HG02678 (cell line): ENCODE data around the gene MYMK.

Source experiments
- ATAC-seq: cut with Tn5 transposase; IDR thresholded peaks from one replicate; pipeline ENCODE4 v1.9.1; 2021; ENCODE audit warnings: mild to moderate bottlenecking, moderate library complexity; ENCODE audit not compliant: unreplicated experiment

MYMK gene

GRCh38 chr9:133519693-133520092 is 5.1 kb downstream of the MYMK start:
- no peak for ATAC-seq

DNA sequence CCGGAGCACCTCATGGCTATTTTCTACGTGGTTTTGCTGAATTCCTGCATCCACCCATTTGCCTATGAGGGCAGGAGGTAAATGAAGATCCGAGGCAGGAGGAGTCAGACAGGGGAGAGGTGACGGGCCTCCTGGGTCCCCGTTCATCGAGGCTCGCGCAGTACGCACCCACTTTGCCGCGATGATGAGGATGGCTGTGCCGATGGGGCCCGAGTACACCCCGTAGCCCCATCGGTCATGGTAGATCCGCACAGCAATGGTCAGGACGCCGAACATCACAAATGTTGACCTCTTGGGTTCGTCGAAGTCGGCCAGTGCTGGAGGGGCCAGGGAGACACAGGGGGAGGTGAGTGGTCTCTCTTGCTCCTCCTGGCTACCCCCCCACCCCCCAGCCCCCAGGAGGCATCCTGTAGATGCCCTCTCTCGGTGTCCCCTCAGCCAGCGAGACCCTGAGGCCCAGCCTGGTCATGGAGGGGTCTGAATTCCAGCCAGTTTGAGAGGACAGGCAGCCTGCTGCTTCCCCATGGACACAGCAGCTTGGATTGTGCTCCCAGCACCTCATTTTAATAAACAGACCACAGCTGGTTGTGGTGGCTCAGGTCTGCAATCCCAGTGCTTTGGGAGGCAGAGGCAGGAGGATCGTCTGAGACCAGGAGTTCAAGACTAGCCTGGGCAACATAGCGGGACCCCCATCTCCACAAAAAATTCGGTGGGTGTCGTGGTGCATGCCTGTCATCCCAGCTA is 5.9 kb downstream of the MYMK start:
- ATAC-seq: no peak

DNA sequence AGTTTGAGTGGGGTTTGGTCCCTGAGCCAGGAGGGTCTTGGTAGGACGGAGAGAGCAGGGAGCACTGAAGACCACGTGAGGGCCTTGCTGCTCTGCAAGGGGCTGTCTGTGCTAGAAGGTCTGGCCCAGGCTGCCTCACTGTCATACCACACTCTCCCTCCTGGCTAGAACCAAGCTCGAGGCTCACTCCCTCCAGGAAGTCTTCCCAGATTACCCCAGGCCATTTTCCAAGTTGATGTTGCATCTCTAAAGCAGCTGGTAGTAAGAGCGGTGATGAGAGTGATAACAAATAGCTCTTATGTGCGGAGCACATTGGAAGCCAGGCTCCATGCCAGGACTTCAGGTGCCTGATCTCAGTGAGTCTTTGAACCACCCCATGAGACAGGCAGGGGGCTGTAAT is 6.6 kb downstream of the MYMK start:
- no peak for ATAC-seq

DNA sequence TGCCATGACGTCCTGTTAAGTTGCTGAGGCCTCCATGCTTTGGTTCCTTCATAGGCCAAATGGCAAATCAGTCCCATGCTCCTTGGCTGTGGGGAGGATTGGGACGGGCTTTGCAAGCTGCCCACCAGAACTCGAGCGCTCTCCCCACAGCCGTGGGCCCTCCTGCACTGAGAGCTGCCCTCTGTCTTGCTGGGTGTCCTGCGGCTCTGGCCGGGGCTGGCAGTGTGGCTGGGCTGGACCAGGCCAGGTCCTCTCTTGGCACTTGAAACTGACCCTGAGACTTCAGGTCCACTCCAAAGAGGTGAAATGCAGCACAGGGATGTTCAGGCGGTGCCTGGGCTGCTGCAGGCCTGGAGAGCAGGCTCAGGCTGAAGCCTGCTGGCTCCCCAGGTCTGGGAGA is 7.0 kb downstream of the MYMK start:
- ATAC-seq: no peak

DNA sequence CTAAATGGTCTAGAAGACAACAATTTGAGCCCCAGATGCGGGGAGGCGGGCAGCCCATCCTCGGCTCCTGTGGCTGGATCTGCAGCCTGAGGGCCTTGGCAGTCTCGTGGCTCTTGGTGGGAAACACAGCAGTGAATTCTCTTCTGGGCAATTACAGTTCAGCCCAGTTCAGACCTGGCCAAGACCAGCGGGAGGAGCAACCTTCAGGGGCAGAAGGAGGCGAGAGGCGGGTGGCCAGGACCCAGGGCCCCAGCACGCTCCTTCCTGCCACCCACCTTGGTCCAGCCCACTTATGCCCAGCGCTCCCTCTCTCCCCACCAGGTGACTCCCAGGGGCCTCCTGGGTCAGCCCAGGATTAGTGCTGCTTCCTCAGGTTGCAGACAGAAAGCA is 7.8 kb downstream of the MYMK start:
- no peak for ATAC-seq

DNA sequence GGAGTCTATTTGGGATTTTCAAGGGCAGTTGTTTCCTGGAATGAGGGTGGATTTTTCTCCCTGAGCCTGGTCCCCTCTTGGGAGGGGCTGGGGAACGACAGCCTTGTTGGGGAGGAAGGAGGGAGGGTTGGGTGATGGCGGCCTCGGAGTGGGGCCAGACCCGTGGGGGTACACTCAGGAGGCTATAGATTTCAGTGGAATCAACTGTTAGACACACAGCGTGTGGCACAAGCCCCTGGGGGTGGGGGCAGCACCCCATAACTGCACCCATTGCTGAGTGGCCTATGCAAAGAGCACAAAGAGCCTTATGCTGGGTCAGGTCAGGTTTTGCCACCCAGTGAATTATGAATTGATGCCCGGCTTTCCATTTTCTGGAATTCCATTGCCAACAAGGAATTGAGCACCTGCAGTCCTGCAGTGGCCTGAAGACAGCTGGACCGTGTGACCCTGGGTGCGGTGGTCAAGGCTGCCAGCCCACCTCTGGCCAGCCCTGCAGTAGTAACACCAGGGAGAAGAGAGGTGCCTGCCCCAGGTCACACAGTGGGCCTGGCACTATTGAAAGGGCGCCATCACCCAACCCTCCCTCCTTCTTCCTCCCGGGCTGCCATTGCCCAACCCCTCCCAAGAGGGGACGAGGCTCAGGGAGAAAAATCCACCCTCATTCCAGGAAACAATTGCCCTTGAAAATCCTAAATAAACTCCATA is 8.4 kb downstream of the MYMK start:
- ATAC-seq: no peak

- no peak for ATAC-seq
Measured at GRCh38 chr9:133515615-133516255, 9.0 kb downstream of the MYMK start.

- no peak for ATAC-seq
Measured at GRCh38 chr9:133515240-133515610, 9.5 kb downstream of the MYMK start.

DNA sequence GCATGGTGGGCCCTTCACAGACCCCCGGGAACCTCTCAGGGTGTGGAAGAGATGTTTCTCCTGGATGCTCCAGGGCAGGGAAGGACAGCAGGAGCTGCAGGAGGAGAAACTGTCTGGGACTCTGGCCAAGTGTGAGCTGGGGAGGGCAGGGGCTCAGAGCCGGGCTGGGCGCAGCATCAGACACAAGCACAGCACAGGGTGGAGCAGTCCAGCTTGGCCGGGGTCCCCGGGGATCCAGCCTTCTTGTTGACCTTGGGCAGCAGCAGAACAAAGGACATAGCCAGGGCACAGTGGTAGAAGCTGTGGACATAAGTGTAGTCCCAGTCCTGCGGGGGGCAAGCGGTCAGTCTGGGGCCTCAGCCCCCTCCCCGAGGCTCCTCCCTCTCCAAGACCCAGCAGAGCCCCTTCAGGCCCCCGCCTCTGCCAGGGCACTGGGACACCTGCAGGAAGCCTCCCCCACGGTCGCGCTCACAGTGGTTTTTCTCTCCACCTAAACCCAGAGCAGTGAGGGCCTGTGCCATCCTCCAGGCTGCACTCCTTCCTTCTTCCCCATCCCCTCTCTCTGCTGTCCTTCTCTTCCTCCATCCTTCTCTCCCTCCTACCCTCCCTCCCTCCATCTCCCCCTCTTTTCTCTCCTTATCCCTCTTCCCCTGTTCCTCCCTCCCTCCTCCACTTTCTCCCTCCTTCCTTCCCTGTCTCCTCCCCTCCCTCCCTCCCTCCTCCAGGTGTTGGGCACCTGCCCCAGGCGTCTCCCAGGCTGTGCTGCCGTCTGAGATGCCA is 10.1 kb downstream of the MYMK start:
- ATAC-seq: no peak

- ATAC-seq: no peak
Measured at GRCh38 chr9:133513214-133514100, 11.3 kb downstream of the MYMK start.

GRCh38 chr9:133512253-133513213 is 12.2 kb downstream of the MYMK start:
- no peak for ATAC-seq

GRCh38 chr9:133511607-133512006 is 13.2 kb downstream of the MYMK start:
- ATAC-seq: no peak

GRCh38 chr9:133510926-133511505 is 13.7 kb downstream of the MYMK start:
- no peak for ATAC-seq

DNA sequence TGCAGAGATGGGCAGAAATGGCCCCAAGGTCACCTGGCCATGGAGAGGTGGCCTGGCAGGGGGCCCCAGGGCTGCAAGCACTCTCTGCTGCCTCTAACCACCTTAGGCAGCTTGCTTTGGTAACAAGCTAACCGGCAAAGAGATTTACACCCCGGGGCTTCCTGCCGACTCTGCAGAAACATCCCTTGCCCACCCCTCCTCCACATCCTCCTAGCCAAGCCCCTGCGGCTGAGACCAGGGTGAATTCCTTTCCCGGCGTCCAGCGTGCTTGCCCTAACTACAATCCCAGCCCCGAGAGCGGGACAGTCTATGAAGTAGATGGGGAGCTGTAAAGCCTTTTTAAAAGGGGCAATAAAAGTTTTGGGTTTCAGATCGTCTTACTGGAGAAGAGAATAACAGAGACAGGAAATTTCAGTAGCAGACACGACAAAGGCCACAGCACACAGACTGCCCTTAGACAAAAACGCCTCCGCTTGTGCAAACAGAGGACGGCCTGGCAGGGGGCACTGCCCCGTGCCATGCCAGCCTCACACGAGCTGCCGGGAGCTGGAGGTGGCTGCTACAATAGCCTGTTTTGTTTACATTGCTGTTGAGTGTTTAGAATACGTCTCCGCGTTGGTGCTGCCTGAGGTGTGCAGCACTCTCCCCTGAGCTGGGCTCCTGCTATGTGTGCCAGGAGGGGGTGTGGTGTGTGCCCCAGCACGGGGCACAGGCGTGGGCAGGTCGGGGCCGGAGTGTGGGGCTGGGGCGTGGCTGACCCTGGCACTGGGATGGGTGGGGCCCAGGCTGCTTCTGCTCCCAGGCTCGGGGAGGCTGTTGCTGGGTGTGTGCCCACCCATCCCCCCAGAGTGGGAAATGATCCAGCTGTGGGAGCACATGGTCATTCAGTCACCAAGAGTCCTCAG is 15.3 kb downstream of the MYMK start:
- no peak for ATAC-seq

DNA sequence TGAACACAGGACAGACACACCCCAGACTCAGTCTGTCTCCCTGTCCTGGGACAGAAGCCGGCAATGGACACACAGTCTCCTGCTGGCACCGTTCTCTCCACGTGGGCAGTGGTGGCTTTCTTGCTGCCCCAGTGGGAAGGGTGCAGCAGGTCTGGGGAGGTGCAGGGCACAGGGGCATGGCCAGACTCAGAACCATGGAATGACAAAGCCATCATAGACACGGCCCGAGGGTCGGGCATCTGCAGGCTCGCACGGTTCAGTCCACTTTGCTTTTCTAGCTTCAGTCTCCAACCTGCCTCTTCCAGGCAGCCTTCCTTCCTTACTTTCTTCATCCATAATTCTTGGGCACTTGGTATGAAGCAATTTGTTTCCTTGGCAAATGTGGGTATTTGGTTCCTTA is 16.7 kb downstream of the MYMK start:
- ATAC-seq: no peak

GRCh38 chr9:133507246-133507965 is 17.4 kb downstream of the MYMK start:
- ATAC-seq: no peak

- no peak for ATAC-seq
Measured at GRCh38 chr9:133506653-133507038, 18.1 kb downstream of the MYMK start.
